HCT116 (cell line): ENCODE results near the gene PRPSAP1. TPM values are rescaled to one million over a fixed set of nuclear protein-coding genes. Genes with fewer than 3 reads are reported as not detected.

Experiments
- ATAC-seq: fragments of 200-7000 bp; cut with Tn5 transposase; 2 replicates; pipeline ENCODE4 v1.9.1; 2020; ENCODE audit warnings: mild to moderate bottlenecking, moderate library complexity
- BruUV-seq: library from RNA; stranded (reverse); fragments of 400-500 nt; replicated peaks from 2 replicates; lab custom pipeline; 2021; lab: Mats Ljungman, UMichigan
- CTCF ChIA-PET: fragments of 300-600 bp; sonication (Branson Sonifier 250); formaldehyde crosslinking; loops from one replicate; lab custom pipeline; 2021; ENCODE audit warnings: antibody characterized with exemption; lab: Charles Lee
- POLR2A ChIA-PET: fragments of 300-600, 350-600 bp; sonication (Branson Sonifier 250); formaldehyde crosslinking; loops from one replicate; lab custom pipeline; 2021; ENCODE audit warnings: antibody characterized with exemption; lab: Charles Lee
- RAD21 ChIA-PET, 2 experiments: fragments of 300-600 bp; sonication (Branson Sonifier 250); formaldehyde crosslinking; loops; one replicate each; lab custom pipeline; 2023; ENCODE audit warnings: low total read pairs in 2 of 2; ENCODE audit not compliant: uncharacterized antibody in 2 of 2, unreplicated experiment in 2 of 2, low non-redundant PET in 1 of 2; lab: Charles Lee
- DNase-seq: peaks from one replicate; pipeline ENCODE4 v3.0.0-alpha.2; 2010; ENCODE audit warnings: low read depth, low spot score
- H2AFZ ChIP-seq: fragments of 200-600 bp; shearing (Covaris generic), sonication (generic); 2 replicates; pipeline ENCODE4 v1.6.1; 2017; ENCODE audit warnings: low read depth, mixed run types, mixed read lengths, antibody characterized with exemption, low read length; ENCODE audit not compliant: poor library complexity, severe bottlenecking
- H3K27ac ChIP-seq: 2 replicates; pipeline ENCODE4 v1.5.1; 2012; ENCODE audit warnings: low read depth, low read length
- H3K27me3 ChIP-seq: fragments of 200-600 bp; sonication (generic); 2 replicates; pipeline ENCODE4 v1.6.1; 2016; ENCODE audit warnings: mixed run types, low read length, mixed read lengths; ENCODE audit not compliant: insufficient read depth
- H3K36me3 ChIP-seq, 2 experiments: fragments of 200-500 bp in 1 of 2; fragments of 200-600 bp in 1 of 2; sonication (Bioruptor generic) in 1 of 2; sonication (generic) in 1 of 2; 2 replicates each; pipeline versions ENCODE4 v1.5.1 to v1.6.1; 2014 to 2016; ENCODE audit warnings: low read length in 2 of 2, inconsistent platforms in 1 of 2, mixed read lengths in 1 of 2, mixed run types in 1 of 2; ENCODE audit not compliant: insufficient read depth in 2 of 2, control insufficient read depth in 1 of 2
- H3K4me1 ChIP-seq, 2 experiments: fragments of 200-600 bp in 1 of 2; sonication (generic) in 1 of 2; 2 replicates each; pipeline versions ENCODE4 v1.5.1 to v1.6.1; 2012 to 2017; ENCODE audit warnings: low read length in 2 of 2, inconsistent platforms in 1 of 2, mild to moderate bottlenecking in 1 of 2, mixed read lengths in 1 of 2, mixed run types in 1 of 2, moderate library complexity in 1 of 2; ENCODE audit not compliant: insufficient read depth in 2 of 2, control insufficient read depth in 1 of 2
- H3K4me2 ChIP-seq: fragments of 200-600 bp; sonication (generic); 2 replicates; pipeline ENCODE4 v1.6.1; 2017; ENCODE audit warnings: mixed run types, low read length, mixed read lengths
- H3K4me3 ChIP-seq, 2 experiments: fragments of 200-600 bp in 1 of 2; sonication (generic) in 1 of 2; replicated peaks in 1 of 2; 2 replicates each; pipeline ENCODE4 v1.5.1; 2011 to 2016; ENCODE audit warnings: low read length in 2 of 2, control low read depth in 1 of 2, low read depth in 1 of 2, mild to moderate bottlenecking in 1 of 2, mixed read lengths in 1 of 2, mixed run types in 1 of 2
- H3K79me2 ChIP-seq: fragments of 200-600 bp; sonication (generic); 2 replicates; pipeline ENCODE4 v1.6.1; 2017; ENCODE audit warnings: mild to moderate bottlenecking, mixed run types, low read length, moderate library complexity, mixed read lengths; ENCODE audit not compliant: insufficient read depth
- H3K9ac ChIP-seq: fragments of 200-600 bp; sonication (generic); 2 replicates; pipeline ENCODE4 v1.6.1; 2016; ENCODE audit warnings: low read length, mixed read lengths
- H3K9me2 ChIP-seq: fragments of 200-600 bp; sonication (generic), shearing (Covaris generic); 2 replicates; pipeline ENCODE4 v1.6.1; 2017; ENCODE audit warnings: mixed run types, mild to moderate bottlenecking, moderate library complexity; ENCODE audit not compliant: insufficient read depth
- H3K9me3 ChIP-seq, 2 experiments: fragments of 200-500 bp in 1 of 2; fragments of 200-600 bp in 1 of 2; sonication (Bioruptor generic) in 1 of 2; sonication (generic) in 1 of 2; 2 replicates each; pipeline ENCODE4 v1.6.1; 2014 to 2017; ENCODE audit warnings: low read length in 2 of 2, mixed read lengths in 2 of 2, inconsistent platforms in 1 of 2, low read depth in 1 of 2, mild to moderate bottlenecking in 1 of 2, mixed run types in 1 of 2, moderate library complexity in 1 of 2; ENCODE audit not compliant: control insufficient read depth in 1 of 2, insufficient read depth in 1 of 2
- H4K20me1 ChIP-seq: fragments of 200-600 bp; sonication (generic), shearing (Covaris generic); 2 replicates; pipeline ENCODE4 v1.6.1; 2017; ENCODE audit warnings: mixed run types, mild to moderate bottlenecking, moderate library complexity; ENCODE audit not compliant: insufficient read depth
- CBX3 ChIP-seq: IDR thresholded peaks from 2 replicates; pipeline ENCODE4 v1.6.1; 2012; ENCODE audit warnings: low read depth
- CEBPB ChIP-seq: IDR thresholded peaks from 2 replicates; pipeline ENCODE4 v1.6.1; 2012; ENCODE audit warnings: low read depth
- CTCF ChIP-seq, 3 experiments: fragments of 200-600 bp in 1 of 3; sonication (generic) in 1 of 3; IDR thresholded peaks in 2 of 3; conservative IDR thresholded peaks in 1 of 3; 2 replicates each; pipeline ENCODE4 v1.5.1; 2012 to 2017; ENCODE audit warnings: low read depth in 2 of 3, low read length in 2 of 3, antibody characterized with exemption in 1 of 3, borderline replicate concordance in 1 of 3, control low read depth in 1 of 3, mild to moderate bottlenecking in 1 of 3, mixed read lengths in 1 of 3, mixed run types in 1 of 3, moderate library complexity in 1 of 3; ENCODE audit not compliant: insufficient read depth in 1 of 3
- EGR1 ChIP-seq: IDR thresholded peaks from 2 replicates; pipeline ENCODE4 v1.6.1; 2012; ENCODE audit warnings: low read depth
- ELF1 ChIP-seq: IDR thresholded peaks from 2 replicates; pipeline ENCODE4 v1.6.1; 2012; ENCODE audit warnings: low read depth, borderline replicate concordance
- EZH2 ChIP-seq: fragments of 200-600 bp; sonication (generic); IDR thresholded peaks from 2 replicates; pipeline ENCODE4 v1.6.1; 2017; ENCODE audit warnings: antibody characterized with exemption, mixed run types
- EZH2phosphoT487 ChIP-seq: fragments of 200-600 bp; IDR thresholded peaks from 2 replicates; pipeline ENCODE4 v1.6.1; 2018; ENCODE audit warnings: antibody characterized with exemption, borderline replicate concordance
- FOSL1 ChIP-seq: IDR thresholded peaks from 2 replicates; pipeline ENCODE4 v1.6.1; 2012; ENCODE audit warnings: low read depth
- JUND ChIP-seq: IDR thresholded peaks from 2 replicates; pipeline ENCODE4 v1.6.1; 2012
- MAX ChIP-seq: IDR thresholded peaks from 2 replicates; pipeline ENCODE4 v1.6.1; 2012
- POLR2A ChIP-seq: IDR thresholded peaks from 2 replicates; pipeline ENCODE4 v1.7.0; 2011; ENCODE audit warnings: borderline replicate concordance; ENCODE audit not compliant: insufficient read depth, insufficient read length; ENCODE audit errors: extremely low read depth
- POLR2AphosphoS5 ChIP-seq: IDR thresholded peaks from 2 replicates; pipeline ENCODE4 v1.6.1; 2011; ENCODE audit warnings: mild to moderate bottlenecking, low read depth, low read length, moderate library complexity
- RAD21 ChIP-seq: IDR thresholded peaks from 2 replicates; pipeline ENCODE4 v1.6.1; 2012; ENCODE audit warnings: low read depth, mild to moderate bottlenecking
- REST ChIP-seq: IDR thresholded peaks from 2 replicates; pipeline ENCODE4 v1.6.1; 2012; ENCODE audit warnings: low read depth
- SIN3A ChIP-seq: IDR thresholded peaks from 2 replicates; pipeline ENCODE4 v1.6.1; 2012; ENCODE audit warnings: low read depth
- SP1 ChIP-seq: IDR thresholded peaks from 2 replicates; pipeline ENCODE4 v1.6.1; 2012; ENCODE audit warnings: low read depth
- SRF ChIP-seq: IDR thresholded peaks from 2 replicates; pipeline ENCODE4 v1.6.1; 2012; ENCODE audit warnings: low read depth
- TCF7L2 ChIP-seq: IDR thresholded peaks from 2 replicates; pipeline ENCODE4 v1.7.0; 2011; ENCODE audit warnings: borderline replicate concordance, inconsistent platforms; ENCODE audit not compliant: insufficient read depth, insufficient read length; ENCODE audit errors: extremely low read depth
- ZFX ChIP-seq: fragments of 450-650 bp; IDR thresholded peaks from 2 replicates; pipeline ENCODE4 v1.6.1; 2017
- ZNF274 ChIP-seq: fragments of 200-500 bp; sonication (Bioruptor generic); IDR thresholded peaks from 2 replicates; pipeline ENCODE4 v1.6.1; 2014; ENCODE audit warnings: mild to moderate bottlenecking, low read depth, low read length, inconsistent platforms
- intact Hi-C: fragments of 100-400 bp; cut with micrococcal nuclease; formaldehyde crosslinking; loops from 2 replicates; pipeline ENCODE4 v1.10.0; 2022
- total RNA-seq: library from RNA; stranded (reverse); gene quantifications from one replicate; pipeline ENCODE4 v1.2.1, GENCODE V29; 2021; ENCODE audit not compliant: unreplicated experiment

Gene PRPSAP1
- total RNA-seq, 1 experiment from 2014 or later: 81.4 TPM

- Histone ChIP-seq H4K20me1 (no peaks in the 10 kb centered on the region), H3K9ac (no peak overlapping the region), H3K4me1 (peaks cover 25 to 35% of the 10 kb centered on the region in 2 experiments), H3K27ac (no peak overlapping the region), H3K9me3 (no peaks in the 10 kb centered on the region), H3K4me3 (no peak overlapping the region), H2AFZ (no peak overlapping the region), H3K36me3 (no peaks in the 10 kb centered on the region), H3K9me2 (no peaks in the 10 kb centered on the region), H3K4me2 (no peak overlapping the region), H3K27me3 (no peaks in the 10 kb centered on the region), H3K79me2 (peaks cover 10% of the 10 kb centered on the region)
- DNase-seq (no peak), ATAC-seq (no peak)
- ChIA-PET CTCF (interaction anchor here (3.4 kb wide), 1 partner anchor 18 kb away, joined by 34 read pairs; no protein-coding TSS in a partner anchor), POLR2A (interaction anchor here (0.5 kb wide), 1 partner anchor 13 kb away, joined by 3 read pairs; no protein-coding TSS in a partner anchor), RAD21 (no interaction called here)
- BruUV-seq: no TSS peak
- intact Hi-C loops: no loop called here
- no peak for TF ChIP-seq SIN3A
- TF ChIP-seq SP1: no peak
- no peak for TF ChIP-seq POLR2AphosphoS5
- no peak for TF ChIP-seq RAD21
- no peak for TF ChIP-seq POLR2A
- TF ChIP-seq ELF1: no peak
- no peak for TF ChIP-seq FOSL1
- no peak for TF ChIP-seq ZNF274
- no peak for TF ChIP-seq TCF7L2
- TF ChIP-seq CBX3: no peak
- no peak for TF ChIP-seq EGR1
- TF ChIP-seq REST: no peak
- no peak for TF ChIP-seq JUND
- TF ChIP-seq EZH2: no peak
- TF ChIP-seq MAX: no peak
- no peak for TF ChIP-seq ZFX
- TF ChIP-seq SRF: no peak
- no peak for TF ChIP-seq CTCF (IDR thresholded peaks at IDR 0.05 in 2 of 3, conservative IDR thresholded peaks at IDR 0.05 in 1 of 3; ENCODE audit: borderline replicate concordance in 1 of 3, insufficient read depth in 1 of 3, low read depth in 2 of 3, low read length in 2 of 3)
- TF ChIP-seq CEBPB: no peak
- TF ChIP-seq EZH2phosphoT487: no peak
These were observed 92.1 kb downstream of the PRPSAP1 start for GRCh38 chr17:76261421-76262215.
